Smooth muscle cell (in vitro differentiated cells): ENCODE measurements around the gene ZNF560. TPM values are rescaled to one million over a fixed set of nuclear protein-coding genes. Genes with fewer than 3 reads are reported as not detected.
A peak's percentile ranks its signal among the peaks of the same experiment; 100 is the strongest.

ENCODE experiments used
- DNase-seq: peaks from one replicate; lab custom pipeline; 2025; ENCODE audit not compliant: unreplicated experiment; lab: John Stamatoyannopoulos, UW
- H2AFZ ChIP-seq: fragments of 200-600 bp; sonication (generic); 2 replicates; pipeline ENCODE4 v1.6.0; 2016; ENCODE audit warnings: antibody characterized with exemption, low read depth, mild to moderate bottlenecking
- H3F3A ChIP-seq: fragments of 200-600 bp; sonication (generic); 2 replicates; pipeline ENCODE4 v1.6.0; 2017; ENCODE audit warnings: antibody characterized with exemption, low read depth
- H3K27ac ChIP-seq: fragments of 200-600 bp; sonication (generic); 2 replicates; pipeline ENCODE4 v1.5.1; 2016; ENCODE audit warnings: low read depth, mild to moderate bottlenecking
- H3K27me3 ChIP-seq: fragments of 200-600 bp; sonication (generic); 2 replicates; pipeline ENCODE4 v1.6.1; 2016; ENCODE audit warnings: low read depth, mild to moderate bottlenecking
- H3K36me3 ChIP-seq: fragments of 200-600 bp; sonication (generic); 2 replicates; pipeline ENCODE4 v1.5.1; 2016; ENCODE audit warnings: low read depth
- H3K4me1 ChIP-seq: fragments of 200-600 bp; sonication (generic); 2 replicates; pipeline ENCODE4 v1.5.1; 2016; ENCODE audit warnings: low read depth
- H3K4me2 ChIP-seq: fragments of 200-600 bp; sonication (generic); 2 replicates; pipeline ENCODE4 v1.6.0; 2016; ENCODE audit warnings: mild to moderate bottlenecking
- H3K4me3 ChIP-seq: fragments of 200-600 bp; sonication (generic); 2 replicates; pipeline ENCODE4 v1.5.1; 2016; ENCODE audit warnings: mild to moderate bottlenecking
- H3K79me2 ChIP-seq: fragments of 200-600 bp; sonication (generic); 2 replicates; pipeline ENCODE4 v1.6.0; 2016; ENCODE audit warnings: low read depth, mild to moderate bottlenecking
- H3K9ac ChIP-seq: fragments of 200-600 bp; sonication (generic); 2 replicates; pipeline ENCODE4 v1.6.0; 2016; ENCODE audit warnings: low read depth
- H3K9me3 ChIP-seq: fragments of 200-600 bp; sonication (generic); replicated peaks from 2 replicates; pipeline ENCODE4 v1.5.1; 2016; ENCODE audit warnings: low read depth
- H4K20me1 ChIP-seq: fragments of 200-600 bp; sonication (generic); 2 replicates; pipeline ENCODE4 v1.6.0; 2016; ENCODE audit warnings: low read depth
- CTCF ChIP-seq: fragments of 200-600 bp; sonication (generic); IDR thresholded peaks from 2 replicates; pipeline ENCODE4 v1.5.1; 2017; ENCODE audit warnings: borderline replicate concordance, mild to moderate bottlenecking, antibody characterized with exemption; ENCODE audit not compliant: insufficient read depth, poor library complexity, severe bottlenecking
- WGBS: methylation state at CpG from one replicate; pipeline ENCODE4 v1.1.7; 2016; ENCODE audit warnings: low lambda C conversion rate; 5-methylcytosine and 5-hydroxymethylcytosine counted together
- polyA plus RNA-seq: library from polyadenylated mRNA; unstranded; fragments of >200 nt; fragmentation: Nextera tagmentation; extraction: Ambion mirVana; gene quantifications from 2 replicates; pipeline ENCODE4 v1.2.1, GENCODE V29; 2016
- total RNA-seq: library from RNA; depleted of rRNA; stranded (reverse); fragments of >200 nt; gene quantifications from 2 replicates; pipeline ENCODE4 v1.2.3, GENCODE V29; 2014

ZNF560 gene
- total and polyA plus RNA-seq, 2 experiments from 2014 or later, result not detected

DNA sequence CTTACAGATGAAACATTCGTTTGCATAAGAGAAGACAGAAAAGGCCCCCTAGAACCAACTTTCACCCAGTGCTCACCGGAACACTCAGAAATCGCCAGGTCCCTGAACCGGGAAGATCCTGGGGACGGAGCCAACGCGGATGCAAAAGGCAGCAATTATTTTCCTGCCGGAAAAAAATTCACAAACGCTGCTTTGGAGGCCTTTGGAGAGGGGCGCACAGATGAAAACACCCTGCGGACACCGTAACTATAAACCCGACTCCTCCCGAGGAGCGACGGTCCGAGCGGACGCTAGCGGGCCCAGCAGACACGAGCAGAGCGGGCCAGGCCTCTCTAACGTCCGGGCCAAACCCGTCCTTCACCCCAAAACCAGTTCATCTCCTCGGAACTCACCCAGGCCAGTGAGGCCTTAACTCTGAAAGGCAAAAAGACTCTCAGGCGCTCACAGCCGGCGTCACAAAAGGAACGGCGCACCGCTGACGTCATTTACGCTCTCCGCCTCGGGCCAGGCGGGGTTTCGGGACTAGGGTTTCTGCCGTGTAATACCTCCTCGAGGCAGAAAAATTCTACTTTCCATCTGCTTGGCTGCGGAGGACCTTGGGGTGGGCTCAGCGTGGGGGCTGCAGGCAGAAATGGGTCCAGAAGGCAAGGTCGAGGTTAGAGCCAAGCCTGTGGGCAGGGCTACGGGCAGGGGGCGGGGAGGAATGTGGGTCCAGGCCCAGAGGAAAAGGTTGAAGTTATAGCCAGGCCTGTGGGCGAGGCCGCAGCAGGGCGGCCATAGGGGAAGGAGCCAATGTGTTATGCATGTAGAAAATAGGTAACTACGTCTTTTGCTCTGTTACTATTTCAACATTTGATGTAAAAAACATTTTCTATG, 40.0 kb upstream of the ZNF560 start, which contains the start of gene ZNF426:
Gene ZNF426, minus strand, starts transcription at position 463 of the 876 bp plus-strand sequence. CDS start 2,413 bp downstream, outside the sequence.
- Histone ChIP-seq H3K79me2 (peaks cover 32% of the 10 kb centered on the region), H3K36me3 (peaks cover 34% of the 10 kb centered on the region), H3K27ac (peak within 1 kb of the TSS; percentile 95), H3K27me3 (no peaks in the 10 kb centered on the region), H3F3A (no peaks in the 10 kb centered on the region), H2AFZ (peak within 1 kb of the TSS; percentile 83), H3K9me3 (peaks cover 14% of the 10 kb centered on the region), H3K9ac (peak within 1 kb of the TSS; percentile 99), H3K4me2 (peak within 1 kb of the TSS; percentile 92), H3K4me3 (peak within 1 kb of the TSS; percentile 87), H3K4me1 (peaks cover 9% of the 10 kb centered on the region), H4K20me1 (no peaks in the 10 kb centered on the region)
- DNase-seq, result peak; percentile 46
- WGBS, result 3% methylated on average over 49 of the region's 49 CpGs
- TF ChIP-seq CTCF, result no peak

DNA sequence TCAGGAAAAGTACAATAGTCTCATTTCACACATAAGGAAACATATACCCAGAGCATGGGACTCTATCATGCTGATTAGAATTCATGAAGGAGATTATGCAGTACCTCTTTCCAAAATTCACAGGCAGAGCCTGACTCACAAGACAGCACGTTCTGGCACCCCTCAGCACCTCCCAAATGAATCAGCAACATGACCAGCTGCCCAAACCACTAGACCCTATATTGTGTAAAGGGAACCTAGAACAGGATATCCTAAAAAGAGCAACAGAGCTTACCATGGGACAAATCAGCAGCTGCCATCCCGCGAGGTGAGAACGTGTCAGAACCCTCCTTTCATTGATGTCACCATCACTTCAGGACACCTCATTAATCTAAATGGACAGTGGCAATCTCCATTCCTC, 37.5 kb upstream of the ZNF560 start:
- no peak overlapping the region for H3K9ac ChIP-seq
- peaks cover 9% of the 10 kb centered on the region for H3K4me1 ChIP-seq
- no peak for TF ChIP-seq CTCF
- no peaks in the 10 kb centered on the region for H3F3A ChIP-seq
- no peaks in the 10 kb centered on the region for H3K27me3 ChIP-seq
- H3K27ac ChIP-seq, result no peak overlapping the region
- no peak overlapping the region for H3K4me2 ChIP-seq
- no peak overlapping the region for H3K4me3 ChIP-seq
- 97% methylated on average over 4 of the region's 4 CpGs for WGBS
- no peak overlapping the region for H2AFZ ChIP-seq
- H3K79me2 ChIP-seq, result peaks cover 32% of the 10 kb centered on the region
- DNase-seq, result no peak
- peaks cover 38% of the 10 kb centered on the region for H3K9me3 ChIP-seq
- H4K20me1 ChIP-seq, result no peaks in the 10 kb centered on the region
- H3K36me3 ChIP-seq, result peaks cover 59% of the 10 kb centered on the region

- H3K4me3 ChIP-seq, result peak overlapping the region; percentile 7
- no peak for TF ChIP-seq CTCF
- peaks cover 18% of the 10 kb centered on the region for H3K79me2 ChIP-seq
- H3K9ac ChIP-seq, result no peak overlapping the region
- peaks cover 8% of the 10 kb centered on the region for H3F3A ChIP-seq
- no peaks in the 10 kb centered on the region for H3K4me1 ChIP-seq
- peaks cover 99% of the 10 kb centered on the region for H3K36me3 ChIP-seq
- 100% methylated on average over 4 of the region's 4 CpGs for WGBS
- no peak overlapping the region for H3K4me2 ChIP-seq
- no peaks in the 10 kb centered on the region for H4K20me1 ChIP-seq
- DNase-seq, result no peak
- H3K9me3 ChIP-seq, result peaks cover 78% of the 10 kb centered on the region
- H3K27ac ChIP-seq, result no peak overlapping the region
- no peaks in the 10 kb centered on the region for H3K27me3 ChIP-seq
- no peak overlapping the region for H2AFZ ChIP-seq
Observed at GRCh38 chr19:9531933-9532332, 33.5 kb upstream of the ZNF560 start.
